ENCODE results near the gene INSIG2.

Gene INSIG2

DNA sequence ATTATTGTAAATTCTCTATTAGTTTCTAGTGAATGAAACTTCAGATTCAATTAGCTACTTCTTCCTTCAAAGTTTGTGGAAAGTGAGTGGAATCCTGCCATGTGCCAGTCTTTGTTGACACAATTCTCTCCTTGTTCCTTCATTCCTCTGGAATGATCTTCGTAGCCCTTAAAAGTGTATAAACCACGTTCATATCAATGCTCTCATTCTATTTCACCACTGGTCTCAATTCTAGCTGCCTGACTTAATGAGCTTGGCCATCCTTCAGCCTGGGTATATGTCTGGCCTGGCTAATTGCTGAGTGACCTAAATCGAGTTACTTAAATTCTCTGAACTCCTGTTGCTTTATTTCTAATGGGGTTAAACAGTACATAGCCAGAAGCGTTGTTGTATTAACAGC lies 43.5 kb downstream of the INSIG2 start:
- no peak for DNase-seq

DNA sequence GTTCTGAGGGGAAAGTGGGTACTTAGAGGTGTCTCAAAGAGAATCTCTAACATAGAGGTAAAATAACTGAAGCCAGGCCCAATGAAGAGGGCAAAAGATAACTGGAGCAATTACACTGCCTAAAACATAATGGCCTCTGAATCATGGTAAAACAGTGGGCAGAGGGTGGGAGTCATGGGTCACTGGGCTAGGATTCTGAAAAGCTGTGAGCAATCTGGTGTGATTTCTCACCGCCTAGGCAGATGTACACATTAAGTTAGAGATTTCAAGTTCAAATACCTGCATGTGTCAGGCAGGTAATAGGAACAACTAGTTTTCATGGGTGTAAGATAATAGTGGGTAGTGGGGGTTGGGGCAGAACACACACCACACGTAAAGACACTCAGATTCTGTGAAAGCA lies 45.6 kb downstream of the INSIG2 start:
- no peak for DNase-seq

DNA sequence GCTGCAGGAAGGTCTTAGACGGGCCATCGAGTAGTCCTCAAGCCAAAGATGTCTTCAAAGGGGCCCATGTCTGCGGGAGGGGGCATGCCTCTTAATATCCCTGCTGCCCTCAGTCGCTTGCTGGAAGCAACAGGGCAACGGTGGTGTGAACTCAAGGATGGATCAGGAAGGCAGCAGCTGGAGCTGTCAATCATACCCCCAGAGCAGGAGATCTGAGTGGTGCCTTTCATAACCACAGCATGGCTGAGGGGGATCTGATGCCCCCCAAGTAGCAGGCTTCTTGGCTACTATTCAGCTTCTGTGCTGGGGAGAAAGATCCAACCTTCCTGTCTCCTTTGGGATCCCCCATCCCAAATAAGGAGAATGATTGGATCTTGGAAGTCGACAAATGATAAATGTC lies 46.4 kb downstream of the INSIG2 start:
- no peak for DNase-seq

DNA sequence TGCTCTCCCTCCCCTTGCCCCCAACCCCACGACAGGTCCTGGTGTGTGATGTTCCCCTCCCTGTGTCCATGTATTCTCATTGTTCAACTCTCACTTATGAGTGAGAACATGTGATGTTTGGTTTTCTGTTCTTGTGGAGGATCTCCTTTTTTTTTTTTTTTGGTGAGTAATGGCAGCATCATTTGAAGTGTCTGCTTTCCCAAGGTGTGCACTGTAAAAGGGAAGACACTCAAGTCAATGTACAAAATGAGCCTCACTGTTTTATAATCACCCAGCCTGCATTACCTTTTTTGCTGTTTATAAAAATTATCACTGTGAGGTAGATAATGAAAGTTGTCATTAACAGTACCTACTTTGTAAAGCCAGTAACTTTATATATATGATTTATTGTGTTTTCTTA lies 56.9 kb downstream of the INSIG2 start:
- DNase-seq, result no peak

DNA sequence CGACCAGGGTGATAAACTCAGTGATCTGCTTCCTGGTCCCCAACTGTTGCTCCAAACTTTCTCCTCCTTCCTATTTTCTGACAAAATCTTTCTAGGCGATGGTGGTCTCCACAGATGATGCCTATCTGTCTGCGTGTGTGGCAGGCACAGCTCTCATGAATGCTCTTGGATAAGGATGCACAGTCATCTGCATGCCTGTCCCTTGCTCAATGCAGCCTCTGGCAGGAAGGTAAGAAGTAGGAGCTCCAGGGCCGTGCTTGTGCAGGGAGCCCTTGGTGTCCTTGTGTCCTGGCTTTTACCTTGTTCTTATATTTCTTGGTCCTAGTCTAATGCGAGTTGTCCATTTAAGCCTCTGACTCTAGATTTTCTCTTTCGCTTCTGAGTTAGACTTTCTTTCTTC lies 57.5 kb downstream of the INSIG2 start:
- DNase-seq, result no peak

DNA sequence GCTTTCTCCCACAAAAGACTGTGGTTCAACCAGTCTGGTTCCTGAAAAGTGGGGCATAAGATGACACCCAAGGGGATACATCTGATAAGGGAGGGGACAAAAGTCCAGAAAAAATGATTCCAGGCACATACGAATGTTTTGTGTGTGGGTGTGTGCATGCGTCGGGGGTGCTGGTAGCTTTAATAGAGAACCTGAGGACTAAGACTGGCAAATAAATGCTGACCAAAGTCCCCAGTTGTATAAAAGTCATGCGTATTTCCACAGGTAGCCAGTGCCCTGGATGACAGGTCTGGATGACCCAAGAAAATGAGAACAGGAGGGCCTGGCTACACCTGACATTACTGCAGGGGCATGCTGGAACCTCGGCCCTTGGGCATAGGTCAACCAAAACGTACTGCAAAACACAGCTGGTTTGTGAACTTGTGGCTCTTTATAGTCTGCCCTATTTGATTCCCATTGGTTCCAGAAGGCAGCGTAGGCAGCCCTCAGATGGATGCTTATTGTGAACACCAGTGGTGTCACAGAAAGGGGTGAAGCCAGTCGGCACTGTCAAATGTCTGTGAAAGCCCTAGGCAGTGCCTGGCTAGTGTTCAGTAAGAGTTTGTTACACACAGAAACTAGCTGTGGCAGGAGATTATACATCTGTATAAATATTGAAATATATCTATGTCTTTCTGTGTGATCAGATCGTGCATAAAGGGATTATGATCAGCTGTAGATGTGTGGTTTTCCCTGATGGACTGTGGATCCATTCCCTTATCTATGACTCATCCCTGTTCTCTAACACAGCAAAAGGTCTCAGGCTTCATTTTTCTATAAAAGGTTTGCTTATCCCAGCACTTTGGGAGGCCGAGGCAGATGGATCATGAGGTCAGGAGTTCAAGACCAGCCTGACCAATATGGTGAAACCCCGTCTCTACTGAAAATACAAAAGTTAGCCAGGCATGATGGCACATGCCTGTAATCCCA lies 58.3 kb downstream of the INSIG2 start:
- DNase-seq, result no peak

DNA sequence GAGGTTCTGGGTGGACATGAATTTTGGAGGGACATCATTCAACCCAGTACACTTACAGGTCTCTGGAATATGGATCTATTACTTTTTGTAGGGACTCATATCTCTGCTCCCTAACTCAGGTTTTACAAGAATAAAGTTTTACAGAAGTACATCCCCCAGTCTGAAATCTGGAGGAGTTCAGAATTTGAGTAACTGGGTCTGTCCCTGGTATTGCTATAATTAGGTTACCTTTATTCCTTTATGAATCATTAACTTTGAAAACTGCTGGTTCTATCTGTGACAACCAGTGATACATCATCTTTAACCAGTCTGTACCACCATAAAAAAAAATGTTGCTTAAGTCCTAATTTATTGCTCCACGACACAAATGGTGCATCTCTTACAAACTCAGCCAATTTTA lies 59.9 kb downstream of the INSIG2 start:
- DNase-seq, result no peak

DNA sequence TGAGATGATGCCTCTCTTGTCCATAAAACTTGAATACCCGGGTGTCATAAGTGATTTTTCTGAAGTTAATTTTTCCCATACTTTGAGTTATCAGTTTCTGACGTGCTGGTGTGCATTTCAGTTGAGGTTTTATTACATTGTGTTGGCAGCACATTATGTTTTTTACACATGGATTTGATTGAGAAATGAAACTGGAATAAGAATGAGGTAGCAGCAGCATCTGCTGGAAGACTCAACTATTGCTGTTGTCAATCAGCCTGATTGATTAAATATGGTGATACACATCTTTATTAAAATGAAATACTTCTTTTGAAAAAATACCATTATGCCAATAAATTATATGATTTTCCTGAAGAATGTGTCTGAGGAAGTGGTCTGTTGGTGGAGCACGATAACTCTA lies 60.5 kb downstream of the INSIG2 start:
- DNase-seq, result no peak

DNA sequence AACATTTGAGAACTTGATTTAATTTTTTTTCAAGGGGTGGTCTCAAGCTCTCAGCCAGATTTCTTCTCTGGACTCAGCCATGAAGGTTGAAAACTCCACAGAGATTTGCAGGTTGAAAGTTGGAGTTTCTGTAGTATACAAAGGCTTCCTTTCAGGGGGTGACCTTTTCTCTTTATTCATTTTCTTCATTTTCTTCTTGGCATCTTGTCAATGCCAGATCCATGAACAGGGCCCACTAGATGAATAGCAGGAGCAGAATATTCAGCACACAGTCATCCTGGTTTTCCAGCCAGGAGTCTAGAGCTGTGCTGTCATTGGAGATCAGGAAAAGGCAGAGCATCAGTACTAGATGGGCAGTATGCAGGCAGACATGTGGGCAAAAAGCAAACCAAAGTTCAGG lies 62.0 kb downstream of the INSIG2 start:
- no peak for DNase-seq

DNA sequence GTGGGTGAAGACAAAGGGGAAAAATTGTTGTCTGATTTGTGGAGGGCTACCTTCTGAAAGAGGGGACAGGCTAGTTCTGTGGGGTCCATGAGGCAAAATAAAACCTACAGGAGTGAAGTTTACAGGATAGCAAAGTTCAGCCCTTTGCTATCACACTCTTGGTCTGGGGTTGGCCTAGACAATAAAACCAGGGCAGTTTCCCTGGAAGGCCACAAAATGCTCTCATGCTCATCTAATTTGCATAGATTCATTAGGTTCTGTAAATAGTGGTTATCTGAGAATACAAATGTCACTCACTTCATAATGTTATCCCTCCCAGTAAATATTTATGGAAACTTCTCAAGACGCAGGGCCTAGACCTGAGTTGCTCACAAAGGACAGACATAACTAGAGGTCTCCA lies 63.6 kb downstream of the INSIG2 start:
- no peak for DNase-seq

DNA sequence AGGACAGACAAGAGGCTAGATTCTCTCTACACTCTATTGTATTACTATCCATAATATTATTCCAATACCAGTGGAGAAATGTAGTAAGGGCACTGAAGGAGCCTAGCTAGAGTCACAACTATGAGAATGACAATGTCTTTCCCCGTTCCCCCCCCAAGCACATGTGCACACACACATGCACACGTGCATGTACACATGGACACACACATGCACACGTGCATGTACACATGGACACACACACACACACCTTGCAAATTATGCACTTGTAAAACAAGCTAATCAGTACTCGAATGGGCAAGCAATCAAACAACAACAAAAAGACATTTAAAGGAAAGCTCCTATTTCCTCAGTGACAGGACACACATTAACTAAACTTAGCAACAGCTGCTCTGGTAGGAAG lies 65.2 kb downstream of the INSIG2 start:
- DNase-seq, result no peak

DNA sequence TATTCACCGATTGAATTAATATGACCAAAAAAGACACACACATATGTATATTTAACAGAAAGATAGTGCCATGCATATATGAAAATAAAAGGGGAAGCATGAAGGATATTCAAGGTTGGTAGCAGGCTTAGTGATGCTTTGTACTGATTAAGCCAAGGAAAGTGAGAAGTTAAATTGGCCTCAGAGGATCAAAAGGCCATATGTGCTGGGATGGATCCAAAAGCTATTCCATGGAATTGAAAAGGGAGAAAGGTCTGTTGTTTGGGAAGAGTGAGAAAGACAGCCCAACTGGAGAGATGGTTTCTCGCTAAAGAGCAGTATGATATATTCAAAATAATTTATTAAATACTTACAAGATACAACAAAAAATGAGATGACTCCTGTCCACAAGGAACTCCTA lies 65.9 kb downstream of the INSIG2 start:
- no peak for DNase-seq
